GM23338 (cell line): ENCODE data around the gene ZSCAN18.

Experiments
- CREB1 ChIP-seq: fragments of 250-450 bp; sonication (Bioruptor Pico); IDR thresholded peaks from 2 replicates; pipeline ENCODE4 v1.5.0; 2020; ENCODE audit warnings: low read depth, mild to moderate bottlenecking, moderate library complexity
- EZH2 ChIP-seq: fragments of 200-600 bp; sonication (generic); IDR thresholded peaks from one replicate; pipeline ENCODE4 v1.8.0; 2017; ENCODE audit warnings: antibody characterized with exemption, mild to moderate bottlenecking, low read depth; ENCODE audit not compliant: unreplicated experiment
- JUNB ChIP-seq: IDR thresholded peaks from one replicate; pipeline ENCODE4 v1.6.1; 2016; ENCODE audit warnings: antibody characterized with exemption; ENCODE audit not compliant: unreplicated experiment
- POLR2AphosphoS5 ChIP-seq: IDR thresholded peaks from 2 replicates; pipeline ENCODE4 v1.6.1; 2016; ENCODE audit warnings: antibody characterized with exemption, low read depth
- ZNF331 ChIP-seq: fragments of 250-450 bp; sonication (Bioruptor Pico); IDR thresholded peaks from 2 replicates; pipeline ENCODE4 v1.5.0; 2020; ENCODE audit warnings: low read depth, mild to moderate bottlenecking, moderate library complexity
- TF ChIP-seq, protein P1 (sequence below), 2 experiments: fragments of 200-600 bp in 1 of 2; sonication (generic) in 1 of 2; conservative IDR thresholded peaks; 2 replicates each; pipeline versions ENCODE4 v1.5.1 to v1.6.1; 2016 to 2017; ENCODE audit warnings: antibody characterized with exemption in 2 of 2, low read depth in 2 of 2, mild to moderate bottlenecking in 2 of 2, moderate library complexity in 1 of 2
- TF ChIP-seq, protein P2 (sequence below): IDR thresholded peaks from one replicate; pipeline ENCODE4 v1.6.1; 2018; ENCODE audit warnings: antibody characterized with exemption; ENCODE audit not compliant: unreplicated experiment

DNA sequence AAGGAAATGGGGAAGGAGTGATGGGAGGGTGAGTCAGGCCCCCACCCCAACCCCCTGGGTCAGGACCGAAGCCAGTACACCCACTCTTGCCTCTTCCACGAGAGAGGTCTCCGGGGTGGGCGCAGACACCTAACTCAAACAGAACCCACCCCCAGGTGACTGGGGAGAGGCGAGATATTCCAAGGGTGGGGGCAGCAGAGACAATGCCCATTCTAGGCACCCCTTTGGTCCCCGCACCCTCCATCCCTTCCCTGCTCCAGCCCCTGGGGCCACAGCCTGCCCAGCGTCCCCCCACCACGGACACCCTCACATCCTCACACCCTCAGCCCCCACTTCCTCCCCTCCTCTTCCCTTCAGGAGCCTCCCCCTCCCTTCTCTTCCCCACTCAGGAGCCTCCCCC, 682 bp downstream of the ZSCAN18 start:
- TF ChIP-seq ZNF331 (CRISPR knock-in tag) = no peak
- TF ChIP-seq, protein P1, sequence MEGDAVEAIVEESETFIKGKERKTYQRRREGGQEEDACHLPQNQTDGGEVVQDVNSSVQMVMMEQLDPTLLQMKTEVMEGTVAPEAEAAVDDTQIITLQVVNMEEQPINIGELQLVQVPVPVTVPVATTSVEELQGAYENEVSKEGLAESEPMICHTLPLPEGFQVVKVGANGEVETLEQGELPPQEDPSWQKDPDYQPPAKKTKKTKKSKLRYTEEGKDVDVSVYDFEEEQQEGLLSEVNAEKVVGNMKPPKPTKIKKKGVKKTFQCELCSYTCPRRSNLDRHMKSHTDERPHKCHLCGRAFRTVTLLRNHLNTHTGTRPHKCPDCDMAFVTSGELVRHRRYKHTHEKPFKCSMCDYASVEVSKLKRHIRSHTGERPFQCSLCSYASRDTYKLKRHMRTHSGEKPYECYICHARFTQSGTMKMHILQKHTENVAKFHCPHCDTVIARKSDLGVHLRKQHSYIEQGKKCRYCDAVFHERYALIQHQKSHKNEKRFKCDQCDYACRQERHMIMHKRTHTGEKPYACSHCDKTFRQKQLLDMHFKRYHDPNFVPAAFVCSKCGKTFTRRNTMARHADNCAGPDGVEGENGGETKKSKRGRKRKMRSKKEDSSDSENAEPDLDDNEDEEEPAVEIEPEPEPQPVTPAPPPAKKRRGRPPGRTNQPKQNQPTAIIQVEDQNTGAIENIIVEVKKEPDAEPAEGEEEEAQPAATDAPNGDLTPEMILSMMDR (conservative IDR thresholded peaks at IDR 0.05; ENCODE audit: low read depth in 2 of 2) = no peak
- TF ChIP-seq CREB1 (CRISPR knock-in tag) = no peak
- TF ChIP-seq JUNB = no peak
- TF ChIP-seq, protein P2, sequence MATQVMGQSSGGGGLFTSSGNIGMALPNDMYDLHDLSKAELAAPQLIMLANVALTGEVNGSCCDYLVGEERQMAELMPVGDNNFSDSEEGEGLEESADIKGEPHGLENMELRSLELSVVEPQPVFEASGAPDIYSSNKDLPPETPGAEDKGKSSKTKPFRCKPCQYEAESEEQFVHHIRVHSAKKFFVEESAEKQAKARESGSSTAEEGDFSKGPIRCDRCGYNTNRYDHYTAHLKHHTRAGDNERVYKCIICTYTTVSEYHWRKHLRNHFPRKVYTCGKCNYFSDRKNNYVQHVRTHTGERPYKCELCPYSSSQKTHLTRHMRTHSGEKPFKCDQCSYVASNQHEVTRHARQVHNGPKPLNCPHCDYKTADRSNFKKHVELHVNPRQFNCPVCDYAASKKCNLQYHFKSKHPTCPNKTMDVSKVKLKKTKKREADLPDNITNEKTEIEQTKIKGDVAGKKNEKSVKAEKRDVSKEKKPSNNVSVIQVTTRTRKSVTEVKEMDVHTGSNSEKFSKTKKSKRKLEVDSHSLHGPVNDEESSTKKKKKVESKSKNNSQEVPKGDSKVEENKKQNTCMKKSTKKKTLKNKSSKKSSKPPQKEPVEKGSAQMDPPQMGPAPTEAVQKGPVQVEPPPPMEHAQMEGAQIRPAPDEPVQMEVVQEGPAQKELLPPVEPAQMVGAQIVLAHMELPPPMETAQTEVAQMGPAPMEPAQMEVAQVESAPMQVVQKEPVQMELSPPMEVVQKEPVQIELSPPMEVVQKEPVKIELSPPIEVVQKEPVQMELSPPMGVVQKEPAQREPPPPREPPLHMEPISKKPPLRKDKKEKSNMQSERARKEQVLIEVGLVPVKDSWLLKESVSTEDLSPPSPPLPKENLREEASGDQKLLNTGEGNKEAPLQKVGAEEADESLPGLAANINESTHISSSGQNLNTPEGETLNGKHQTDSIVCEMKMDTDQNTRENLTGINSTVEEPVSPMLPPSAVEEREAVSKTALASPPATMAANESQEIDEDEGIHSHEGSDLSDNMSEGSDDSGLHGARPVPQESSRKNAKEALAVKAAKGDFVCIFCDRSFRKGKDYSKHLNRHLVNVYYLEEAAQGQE = no peak
- no peak for TF ChIP-seq POLR2AphosphoS5
- no peak for TF ChIP-seq EZH2
